ENCODE data around the gene FAM3C.

- TF ChIP-seq POLR2AphosphoS5 (IDR thresholded peaks at IDR 0.05; ENCODE audit: low read depth) (no peak), CTCF (conservative IDR thresholded peaks at IDR 0.05; ENCODE audit: low read depth in 2 of 2) (peak; percentile 12 to 53; a peak in 3 of 4 replicates), JUNB (IDR thresholded peaks at IDR 0.05; ENCODE audit: unreplicated experiment) (no peak), CREB1 (CRISPR knock-in tag; IDR thresholded peaks at IDR 0.05; ENCODE audit: low read depth) (no peak), EZH2phosphoT487 (IDR thresholded peaks at IDR 0.05; ENCODE audit: unreplicated experiment) (no peak), EZH2 (IDR thresholded peaks at IDR 0.05; ENCODE audit: low read depth, unreplicated experiment) (peak; percentile 18), ETS1 (IDR thresholded peaks at IDR 0.05) (no peak), NANOG (IDR thresholded peaks at IDR 0.05; ENCODE audit: borderline replicate concordance) (no peak), ZNF114 (CRISPR knock-in tag; IDR thresholded peaks at IDR 0.05) (no peak), ZNF331 (CRISPR knock-in tag; IDR thresholded peaks at IDR 0.05; ENCODE audit: low read depth) (no peak), ZNF462 (CRISPR knock-in tag; IDR thresholded peaks at IDR 0.05) (no peak), STAT1 (IDR thresholded peaks at IDR 0.05; ENCODE audit: unreplicated experiment) (no peak)
- TF ChIP-seq, protein P1, sequence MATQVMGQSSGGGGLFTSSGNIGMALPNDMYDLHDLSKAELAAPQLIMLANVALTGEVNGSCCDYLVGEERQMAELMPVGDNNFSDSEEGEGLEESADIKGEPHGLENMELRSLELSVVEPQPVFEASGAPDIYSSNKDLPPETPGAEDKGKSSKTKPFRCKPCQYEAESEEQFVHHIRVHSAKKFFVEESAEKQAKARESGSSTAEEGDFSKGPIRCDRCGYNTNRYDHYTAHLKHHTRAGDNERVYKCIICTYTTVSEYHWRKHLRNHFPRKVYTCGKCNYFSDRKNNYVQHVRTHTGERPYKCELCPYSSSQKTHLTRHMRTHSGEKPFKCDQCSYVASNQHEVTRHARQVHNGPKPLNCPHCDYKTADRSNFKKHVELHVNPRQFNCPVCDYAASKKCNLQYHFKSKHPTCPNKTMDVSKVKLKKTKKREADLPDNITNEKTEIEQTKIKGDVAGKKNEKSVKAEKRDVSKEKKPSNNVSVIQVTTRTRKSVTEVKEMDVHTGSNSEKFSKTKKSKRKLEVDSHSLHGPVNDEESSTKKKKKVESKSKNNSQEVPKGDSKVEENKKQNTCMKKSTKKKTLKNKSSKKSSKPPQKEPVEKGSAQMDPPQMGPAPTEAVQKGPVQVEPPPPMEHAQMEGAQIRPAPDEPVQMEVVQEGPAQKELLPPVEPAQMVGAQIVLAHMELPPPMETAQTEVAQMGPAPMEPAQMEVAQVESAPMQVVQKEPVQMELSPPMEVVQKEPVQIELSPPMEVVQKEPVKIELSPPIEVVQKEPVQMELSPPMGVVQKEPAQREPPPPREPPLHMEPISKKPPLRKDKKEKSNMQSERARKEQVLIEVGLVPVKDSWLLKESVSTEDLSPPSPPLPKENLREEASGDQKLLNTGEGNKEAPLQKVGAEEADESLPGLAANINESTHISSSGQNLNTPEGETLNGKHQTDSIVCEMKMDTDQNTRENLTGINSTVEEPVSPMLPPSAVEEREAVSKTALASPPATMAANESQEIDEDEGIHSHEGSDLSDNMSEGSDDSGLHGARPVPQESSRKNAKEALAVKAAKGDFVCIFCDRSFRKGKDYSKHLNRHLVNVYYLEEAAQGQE (IDR thresholded peaks at IDR 0.05; ENCODE audit: unreplicated experiment) = no peak
Measured at GRCh38 chr7:121329191-121330052, 66.7 kb downstream of the FAM3C start.

Data from GM23338 (cell line).